ENCODE results near the gene SAMD13. TPM values are rescaled to one million over a fixed set of nuclear protein-coding genes. Genes with fewer than 3 reads are reported as not detected.

SAMD13 gene
- total RNA-seq, 1 experiment from 2014 or later, result 2.2 TPM

DNA sequence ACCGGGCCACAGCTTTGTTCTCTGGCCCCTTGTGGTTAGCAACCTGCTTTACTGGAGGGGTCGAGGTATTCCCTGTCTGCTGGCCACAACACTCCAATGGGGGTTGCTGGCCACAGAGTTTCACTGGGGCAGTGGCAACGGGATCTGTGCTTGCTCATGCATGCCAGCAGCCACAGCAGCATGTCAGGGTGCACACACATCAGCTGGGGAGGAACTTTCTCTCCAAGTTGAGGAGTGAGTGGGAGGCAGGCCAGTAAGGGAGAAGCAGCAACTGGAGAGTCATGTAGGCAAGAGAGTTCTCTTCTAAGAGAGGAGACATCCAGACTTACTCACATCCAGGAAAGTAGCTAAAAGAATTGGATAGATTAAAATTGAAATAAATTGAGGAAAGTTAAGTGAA lies 38.0 kb downstream of the SAMD13 start:
- no peak for TF ChIP-seq TCF7L2 (IDR thresholded peaks at IDR 0.05; ENCODE audit: low read depth, low read length)
- TF ChIP-seq, protein P1, sequence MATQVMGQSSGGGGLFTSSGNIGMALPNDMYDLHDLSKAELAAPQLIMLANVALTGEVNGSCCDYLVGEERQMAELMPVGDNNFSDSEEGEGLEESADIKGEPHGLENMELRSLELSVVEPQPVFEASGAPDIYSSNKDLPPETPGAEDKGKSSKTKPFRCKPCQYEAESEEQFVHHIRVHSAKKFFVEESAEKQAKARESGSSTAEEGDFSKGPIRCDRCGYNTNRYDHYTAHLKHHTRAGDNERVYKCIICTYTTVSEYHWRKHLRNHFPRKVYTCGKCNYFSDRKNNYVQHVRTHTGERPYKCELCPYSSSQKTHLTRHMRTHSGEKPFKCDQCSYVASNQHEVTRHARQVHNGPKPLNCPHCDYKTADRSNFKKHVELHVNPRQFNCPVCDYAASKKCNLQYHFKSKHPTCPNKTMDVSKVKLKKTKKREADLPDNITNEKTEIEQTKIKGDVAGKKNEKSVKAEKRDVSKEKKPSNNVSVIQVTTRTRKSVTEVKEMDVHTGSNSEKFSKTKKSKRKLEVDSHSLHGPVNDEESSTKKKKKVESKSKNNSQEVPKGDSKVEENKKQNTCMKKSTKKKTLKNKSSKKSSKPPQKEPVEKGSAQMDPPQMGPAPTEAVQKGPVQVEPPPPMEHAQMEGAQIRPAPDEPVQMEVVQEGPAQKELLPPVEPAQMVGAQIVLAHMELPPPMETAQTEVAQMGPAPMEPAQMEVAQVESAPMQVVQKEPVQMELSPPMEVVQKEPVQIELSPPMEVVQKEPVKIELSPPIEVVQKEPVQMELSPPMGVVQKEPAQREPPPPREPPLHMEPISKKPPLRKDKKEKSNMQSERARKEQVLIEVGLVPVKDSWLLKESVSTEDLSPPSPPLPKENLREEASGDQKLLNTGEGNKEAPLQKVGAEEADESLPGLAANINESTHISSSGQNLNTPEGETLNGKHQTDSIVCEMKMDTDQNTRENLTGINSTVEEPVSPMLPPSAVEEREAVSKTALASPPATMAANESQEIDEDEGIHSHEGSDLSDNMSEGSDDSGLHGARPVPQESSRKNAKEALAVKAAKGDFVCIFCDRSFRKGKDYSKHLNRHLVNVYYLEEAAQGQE (IDR thresholded peaks at IDR 0.05; ENCODE audit: insufficient read depth in 1 of 2, low read depth in 2 of 2, low read length in 1 of 2), result no peak
- TF ChIP-seq, protein P2, sequence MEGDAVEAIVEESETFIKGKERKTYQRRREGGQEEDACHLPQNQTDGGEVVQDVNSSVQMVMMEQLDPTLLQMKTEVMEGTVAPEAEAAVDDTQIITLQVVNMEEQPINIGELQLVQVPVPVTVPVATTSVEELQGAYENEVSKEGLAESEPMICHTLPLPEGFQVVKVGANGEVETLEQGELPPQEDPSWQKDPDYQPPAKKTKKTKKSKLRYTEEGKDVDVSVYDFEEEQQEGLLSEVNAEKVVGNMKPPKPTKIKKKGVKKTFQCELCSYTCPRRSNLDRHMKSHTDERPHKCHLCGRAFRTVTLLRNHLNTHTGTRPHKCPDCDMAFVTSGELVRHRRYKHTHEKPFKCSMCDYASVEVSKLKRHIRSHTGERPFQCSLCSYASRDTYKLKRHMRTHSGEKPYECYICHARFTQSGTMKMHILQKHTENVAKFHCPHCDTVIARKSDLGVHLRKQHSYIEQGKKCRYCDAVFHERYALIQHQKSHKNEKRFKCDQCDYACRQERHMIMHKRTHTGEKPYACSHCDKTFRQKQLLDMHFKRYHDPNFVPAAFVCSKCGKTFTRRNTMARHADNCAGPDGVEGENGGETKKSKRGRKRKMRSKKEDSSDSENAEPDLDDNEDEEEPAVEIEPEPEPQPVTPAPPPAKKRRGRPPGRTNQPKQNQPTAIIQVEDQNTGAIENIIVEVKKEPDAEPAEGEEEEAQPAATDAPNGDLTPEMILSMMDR (IDR thresholded peaks at IDR 0.05), result no peak
- CTCF ChIA-PET, result no interaction called here
- no peak overlapping the region for H3K27ac ChIP-seq (ENCODE audit: low read length)
- H3K4me1 ChIP-seq (ENCODE audit: control insufficient read depth, insufficient read depth, low read length), result no peaks in the 10 kb centered on the region
- ATAC-seq (no peak), DNase-seq (ENCODE audit: low read depth, low spot score) (no peak)
- intact Hi-C loops (cut with micrococcal nuclease; ENCODE audit: unreplicated experiment) (no loop called here), in situ Hi-C loops (cut with HindIII; ENCODE audit: low pct_unique_long_range_greater_than_20kb, low sequenced_read_pairs) (no loop called here)
- H3K27me3 ChIP-seq (ENCODE audit: control insufficient read depth, insufficient read depth, low read length), result no peaks in the 10 kb centered on the region
- no TSS peak for BruUV-seq (replicated peaks)
- H3K4me3 ChIP-seq (ENCODE audit: low read depth in 2 of 2, low read length in 2 of 2), result no peak overlapping the region
- no peaks in the 10 kb centered on the region; the same call in 1 of the 2 replicates for H3K9me3 ChIP-seq (ENCODE audit: control insufficient read depth, insufficient read depth, low read depth, low read length)
- POLR2A ChIA-PET, result no interaction called here
- H3K36me3 ChIP-seq (ENCODE audit: control insufficient read depth, insufficient read depth, low read length), result no peaks in the 10 kb centered on the region

DNA sequence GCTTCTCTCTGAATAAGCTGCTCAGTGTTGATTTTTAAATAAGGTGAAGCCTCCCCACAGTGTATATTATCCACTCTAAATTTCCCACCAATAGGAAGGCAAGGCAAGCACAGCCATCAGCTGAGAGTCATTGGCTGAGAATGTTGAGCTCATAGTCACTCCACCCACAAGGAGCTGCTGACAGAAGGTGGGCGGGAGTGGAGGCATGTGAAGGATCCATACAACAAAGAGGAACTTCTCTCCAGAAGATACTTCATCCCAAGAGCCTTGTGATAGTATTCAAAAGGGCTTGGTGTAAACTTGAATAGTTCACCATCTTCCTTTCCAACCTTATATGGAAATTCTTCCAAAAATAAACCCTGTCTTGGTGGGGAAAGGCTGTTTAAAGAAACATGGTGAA lies 42.8 kb downstream of the SAMD13 start:
- no peaks in the 10 kb centered on the region for H3K27me3 ChIP-seq (ENCODE audit: control insufficient read depth, insufficient read depth, low read length)
- no peak overlapping the region for H3K27ac ChIP-seq (ENCODE audit: low read length)
- CTCF ChIA-PET, result no interaction called here
- DNase-seq (ENCODE audit: low read depth, low spot score) (no peak), ATAC-seq (no peak; the same call in 1 of the 2 replicates)
- H3K4me3 ChIP-seq (ENCODE audit: low read depth in 2 of 2, low read length in 2 of 2), result no peak overlapping the region
- TF ChIP-seq POLR2AphosphoS5 (IDR thresholded peaks at IDR 0.05; ENCODE audit: low read depth, low read length), result no peak
- no peaks in the 10 kb centered on the region; the same call in 1 of the 2 replicates for H3K4me1 ChIP-seq (ENCODE audit: control insufficient read depth, insufficient read depth, low read length)
- intact Hi-C loops (cut with micrococcal nuclease; ENCODE audit: unreplicated experiment), result no loop called here
- no peaks in the 10 kb centered on the region for H3K9me3 ChIP-seq (ENCODE audit: control insufficient read depth, insufficient read depth, low read depth, low read length)
- POLR2A ChIA-PET, result no interaction called here
- BruUV-seq (replicated peaks), result no TSS peak
- in situ Hi-C loops (cut with HindIII; ENCODE audit: low pct_unique_long_range_greater_than_20kb, low sequenced_read_pairs), result no loop called here
- no peaks in the 10 kb centered on the region for H3K36me3 ChIP-seq (ENCODE audit: control insufficient read depth, insufficient read depth, low read length)

DNA sequence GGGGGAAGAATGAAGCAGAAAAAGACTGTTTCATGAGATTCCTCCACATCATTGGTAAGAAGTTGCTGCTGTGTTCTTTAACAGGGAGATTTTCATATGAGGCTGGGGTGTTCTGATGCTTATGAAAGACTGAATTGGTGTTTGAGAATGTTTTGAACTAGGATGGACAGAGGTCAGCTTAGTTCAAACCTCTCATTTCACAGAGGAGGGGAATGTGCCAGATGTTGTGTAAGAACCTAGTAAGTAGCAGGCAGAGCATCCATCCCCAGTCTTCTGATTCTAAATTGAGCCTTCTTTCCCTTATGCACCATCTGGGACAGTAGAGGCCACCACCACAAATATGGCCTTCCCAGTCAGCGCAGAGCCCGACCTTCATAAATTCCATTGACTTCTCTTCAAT lies 43.7 kb downstream of the SAMD13 start:
- POLR2A ChIA-PET, result no interaction called here
- Histone ChIP-seq H3K4me1 (ENCODE audit: control insufficient read depth, insufficient read depth, low read length) (no peaks in the 10 kb centered on the region; the same call in 1 of the 2 replicates), H3K9me3 (ENCODE audit: control insufficient read depth, insufficient read depth, low read depth, low read length) (no peaks in the 10 kb centered on the region), H3K36me3 (ENCODE audit: control insufficient read depth, insufficient read depth, low read length) (no peaks in the 10 kb centered on the region), H3K27ac (ENCODE audit: low read length) (no peak overlapping the region), H3K4me3 (ENCODE audit: low read depth in 2 of 2, low read length in 2 of 2) (no peak overlapping the region), H3K27me3 (ENCODE audit: control insufficient read depth, insufficient read depth, low read length) (no peaks in the 10 kb centered on the region)
- DNase-seq (ENCODE audit: low read depth, low spot score) (no peak), ATAC-seq (no peak)
- in situ Hi-C loops (cut with HindIII; ENCODE audit: low pct_unique_long_range_greater_than_20kb, low sequenced_read_pairs) (no loop called here), intact Hi-C loops (cut with micrococcal nuclease; ENCODE audit: unreplicated experiment) (no loop called here)
- no TSS peak for BruUV-seq (replicated peaks)
- TF ChIP-seq TCF7L2 (IDR thresholded peaks at IDR 0.05; ENCODE audit: low read depth, low read length) (no peak), POLR2AphosphoS5 (IDR thresholded peaks at IDR 0.05; ENCODE audit: low read depth, low read length) (no peak), SIN3A (IDR thresholded peaks at IDR 0.05; ENCODE audit: borderline replicate concordance, insufficient read depth, low read depth, low read length) (no peak)
- TF ChIP-seq, protein P2 (IDR thresholded peaks at IDR 0.05), result no peak
- TF ChIP-seq, protein P1 (IDR thresholded peaks at IDR 0.05; ENCODE audit: insufficient read depth in 1 of 2, low read depth in 2 of 2, low read length in 1 of 2), result no peak
- CTCF ChIA-PET, result no interaction called here

Data from Panc1 (cell line).